Ramos (cell line): ENCODE data around the gene ZNF557.
"Not testable (repeated sequence)": the region's sequence is repeated elsewhere in the genome, so short reads cannot be mapped to it uniquely, and the experiment has no call there.

Experiments used
- in situ Hi-C: fragments of 300-500 bp; cut with MboI; formaldehyde crosslinking; loops from one replicate; pipeline ENCODE4 v1.14.3; 2022; ENCODE audit warnings: low sequenced_read_pairs; ENCODE audit not compliant: unreplicated experiment

The ZNF557 gene

GRCh38 chr19:7069042-7069903 lies at the start of gene ZNF557:
Gene ZNF557 (plus strand): TSS chr19:7069703. CDS start chr19:7075075, 5,372 bp downstream.
- in situ Hi-C loops, result no loop called here

- in situ Hi-C loops, result not testable (repeated sequence)
Measured at GRCh38 chr19:7021331-7021730, 48.2 kb upstream of the ZNF557 start, which contains the start of gene MBD3L2B. Gene MBD3L2B (minus strand): TSS chr19:7021431. CDS start chr19:7021397, 34 bp downstream.

GRCh38 chr19:7028790-7029189 lies 40.7 kb upstream of the ZNF557 start:
- in situ Hi-C loops, result not testable (repeated sequence)

- in situ Hi-C loops, result not testable (repeated sequence)
Measured at GRCh38 chr19:7030278-7030677, 39.2 kb upstream of the ZNF557 start, which contains the start of gene MBD3L5. Gene MBD3L5 (plus strand): TSS chr19:7030578. CDS start chr19:7030612, 34 bp downstream.

GRCh38 chr19:7040079-7040478 lies 29.4 kb upstream of the ZNF557 start, which contains the start of gene MBD3L4:
Gene MBD3L4 (minus strand): TSS chr19:7040179. CDS start chr19:7040144, 35 bp downstream.
- in situ Hi-C loops, result not testable (repeated sequence)

- in situ Hi-C loops, result not testable (repeated sequence)
Measured at GRCh38 chr19:7041563-7041962, 27.9 kb upstream of the ZNF557 start.

GRCh38 chr19:7049021-7049420 lies 20.5 kb upstream of the ZNF557 start, which contains the start of gene MBD3L2:
Gene MBD3L2 (plus strand): TSS chr19:7049321. CDS start chr19:7049374, 53 bp downstream.
- in situ Hi-C loops, result not testable (repeated sequence)

GRCh38 chr19:7051421-7051820 lies 18.1 kb upstream of the ZNF557 start:
- in situ Hi-C loops, result not testable (repeated sequence)

- in situ Hi-C loops, result not testable (repeated sequence)
Measured at GRCh38 chr19:7052896-7053295, 16.6 kb upstream of the ZNF557 start.

GRCh38 chr19:7054635-7055368 lies 14.7 kb upstream of the ZNF557 start:
- in situ Hi-C loops, result not testable (repeated sequence)

- in situ Hi-C loops, result not testable (repeated sequence)
Measured at GRCh38 chr19:7055679-7056078, 13.8 kb upstream of the ZNF557 start.

- in situ Hi-C loops, result not testable (repeated sequence)
Measured at GRCh38 chr19:7056371-7056770, 13.1 kb upstream of the ZNF557 start.

- in situ Hi-C loops, result not testable (repeated sequence)
Measured at GRCh38 chr19:7058576-7058975, 10.9 kb upstream of the ZNF557 start, which contains the start of gene MBD3L3. Gene MBD3L3 (minus strand): TSS chr19:7058676. CDS start chr19:7058605, 71 bp downstream.

- in situ Hi-C loops, result not testable (repeated sequence)
Measured at GRCh38 chr19:7059977-7060376, 9.5 kb upstream of the ZNF557 start.

- in situ Hi-C loops, result no loop called here
Measured at GRCh38 chr19:7063339-7063738, 6.2 kb upstream of the ZNF557 start.

GRCh38 chr19:7063764-7064418 lies 5.6 kb upstream of the ZNF557 start:
- in situ Hi-C loops, result no loop called here

GRCh38 chr19:7067122-7067521 lies 2.4 kb upstream of the ZNF557 start:
- in situ Hi-C loops, result not testable (repeated sequence)

GRCh38 chr19:7067716-7068115 lies 1.8 kb upstream of the ZNF557 start:
- in situ Hi-C loops, result no loop called here

- in situ Hi-C loops, result no loop called here
Measured at GRCh38 chr19:7068599-7068998, 904 bp upstream of the ZNF557 start.

GRCh38 chr19:7069904-7070226 lies 362 bp downstream of the ZNF557 start:
- in situ Hi-C loops, result no loop called here
